GM12878 (cell line): ENCODE data around the gene ERVMER34-1. TPM values are rescaled to one million over a fixed set of nuclear protein-coding genes. Genes with fewer than 3 reads are reported as not detected.

Source experiments
- ATAC-seq: fragments of 200-7000 bp; cut with Tn5 transposase; 3 replicates; pipeline ENCODE4 v1.9.1; 2020; ENCODE audit warnings: mild to moderate bottlenecking, moderate library complexity
- BruUV-seq: library from RNA; stranded (reverse); fragments of 400-500 nt; replicated peaks from 2 replicates; lab custom pipeline; 2021; lab: Mats Ljungman, UMichigan
- CTCF ChIA-PET: fragments of 300-600 bp; sonication (Branson Sonifier 250); formaldehyde crosslinking; extraction: SDS; loops from one replicate; lab custom pipeline; 2021; ENCODE audit warnings: inconsistent platforms; lab: Yijun Ruan, JAX
- POLR2A ChIA-PET: fragments of 350-600 bp; formaldehyde crosslinking; extraction: SDS; loops from one replicate; lab custom pipeline; 2021; ENCODE audit warnings: inconsistent platforms; lab: Charles Lee
- RAD21 ChIA-PET: fragments of 300-600 bp; sonication (Branson Sonifier 250); formaldehyde crosslinking; loops from one replicate; lab custom pipeline; 2023; ENCODE audit warnings: antibody characterized with exemption; ENCODE audit not compliant: unreplicated experiment; lab: Charles Lee
- SMC1A ChIA-PET: fragments of 300-600 bp; sonication (Branson Sonifier 250); formaldehyde crosslinking; loops from one replicate; lab custom pipeline; 2023; ENCODE audit not compliant: unreplicated experiment, uncharacterized antibody; lab: Charles Lee
- DNase-seq: peaks from one replicate; pipeline ENCODE4 v3.0.0-alpha.2; 2011; ENCODE audit warnings: low read depth, low spot score
- FAIRE-seq: peaks from 3 replicates; lab custom pipeline; 2011; peaks lifted over from hg19 to GRCh38; lab: Jason Lieb, UNC
- H2AFZ ChIP-seq: 2 replicates; pipeline ENCODE4 v1.6.0; 2011; ENCODE audit warnings: low read depth, low read length, control low read depth; ENCODE audit not compliant: control insufficient read depth
- H3K27ac ChIP-seq: 2 replicates; pipeline ENCODE4 v1.5.1; 2011; ENCODE audit warnings: control low read depth; ENCODE audit not compliant: control insufficient read depth, insufficient read depth
- H3K27me3 ChIP-seq, 2 experiments: replicated peaks in 1 of 2; 2 replicates each; pipeline versions ENCODE4 v1.6.0 to v1.6.1; 2011; ENCODE audit warnings: low read length in 1 of 2; ENCODE audit not compliant: control insufficient read depth in 2 of 2, insufficient read depth in 2 of 2
- H3K36me3 ChIP-seq, 2 experiments: 2 replicates each; pipeline ENCODE4 v1.5.1; 2011; ENCODE audit warnings: low read length in 1 of 2; ENCODE audit not compliant: control insufficient read depth in 2 of 2, insufficient read depth in 2 of 2
- H3K4me1 ChIP-seq: 2 replicates; pipeline ENCODE4 v1.6.1; 2011; ENCODE audit warnings: mild to moderate bottlenecking, low read length, moderate library complexity, mixed read lengths; ENCODE audit not compliant: control insufficient read depth, insufficient read depth
- H3K4me2 ChIP-seq: 2 replicates; pipeline ENCODE4 v1.6.0; 2011; ENCODE audit warnings: control low read depth; ENCODE audit not compliant: control insufficient read depth, insufficient read depth
- H3K4me3 ChIP-seq: fragments of 200-600 bp; sonication (generic); 2 replicates; pipeline ENCODE4 v1.5.1; 2016
- H3K79me2 ChIP-seq: 2 replicates; pipeline ENCODE4 v1.6.0; 2011; ENCODE audit warnings: low read length; ENCODE audit not compliant: control insufficient read depth, insufficient read depth
- H3K9ac ChIP-seq: 2 replicates; pipeline ENCODE4 v1.8.0; 2011; ENCODE audit warnings: low read length, control low read depth, mixed read lengths; ENCODE audit not compliant: control insufficient read depth, insufficient read depth
- H3K9me3 ChIP-seq: replicated peaks from 3 replicates; pipeline ENCODE4 v1.5.1; 2011; ENCODE audit warnings: mild to moderate bottlenecking, low read length; ENCODE audit not compliant: control insufficient read depth, insufficient read depth
- H4K20me1 ChIP-seq: 2 replicates; pipeline ENCODE4 v1.6.0; 2011; ENCODE audit not compliant: control insufficient read depth, insufficient read depth
- ETV6 ChIP-seq, 2 experiments: fragments of 450-650 bp in 1 of 2; IDR thresholded peaks in 1 of 2; conservative IDR thresholded peaks in 1 of 2; 2 replicates each; pipeline ENCODE4 v1.6.1; 2014; ENCODE audit warnings: antibody characterized with exemption in 1 of 2, borderline replicate concordance in 1 of 2, low read depth in 1 of 2, mild to moderate bottlenecking in 1 of 2, moderate library complexity in 1 of 2
- KAT2A ChIP-seq: conservative IDR thresholded peaks from 2 replicates; pipeline ENCODE4 v1.6.1; 2011; ENCODE audit warnings: low read depth, low read length; ENCODE audit not compliant: control insufficient read depth
- NFYB ChIP-seq: IDR thresholded peaks from 2 replicates; pipeline ENCODE4 v1.6.1; 2011; ENCODE audit warnings: low read depth, mild to moderate bottlenecking, low read length, improper control_type of control experiment, moderate library complexity; ENCODE audit not compliant: insufficient read depth
- RAD21 ChIP-seq: IDR thresholded peaks from 2 replicates; pipeline ENCODE4 v1.6.1; 2011; ENCODE audit warnings: mild to moderate bottlenecking, low read depth, low read length, moderate library complexity; ENCODE audit not compliant: insufficient read depth
- SMC3 ChIP-seq: IDR thresholded peaks from 2 replicates; pipeline ENCODE4 v1.6.1; 2011; ENCODE audit warnings: low read length, improper control_type of control experiment, borderline replicate concordance
- TARDBP ChIP-seq: IDR thresholded peaks from 2 replicates; pipeline ENCODE4 v1.6.1; 2016; ENCODE audit warnings: borderline replicate concordance
- ZNF207 ChIP-seq: fragments of 450-650 bp; IDR thresholded peaks from 2 replicates; pipeline ENCODE4 v1.6.1; 2014; ENCODE audit warnings: antibody characterized with exemption, mild to moderate bottlenecking, borderline replicate concordance
- WGBS: methylation state at CpG from one replicate; pipeline ENCODE4 v1.1.6; 2016; ENCODE audit warnings: low lambda C conversion rate; ENCODE audit not compliant: insufficient replicate concordance, insufficient coverage; ENCODE audit errors: missing lambda C conversion rate; 5-methylcytosine and 5-hydroxymethylcytosine counted together
- in situ Hi-C: fragments of 300-500 bp; cut with MboI; formaldehyde crosslinking; loops from 9 replicates; pipeline ENCODE4 v1.14.3; 2018; ENCODE audit warnings: mixed read lengths
- intact Hi-C: fragments of 100-400 bp; cut with micrococcal nuclease; formaldehyde crosslinking; loops from one replicate; pipeline ENCODE4 v1.14.2; 2022; ENCODE audit not compliant: unreplicated experiment
- polyA plus RNA-seq, 11 experiments: library from polyadenylated mRNA; depleted of rRNA in 4 of 11; unstranded in 6 of 11; stranded (reverse) in 5 of 11; fragments of >200 nt; fragmentation: Nextera tagmentation in 4 of 11; fragmentation: Illumina TruSeq in 1 of 11; extraction: Ambion mirVana in 4 of 11; extraction: Trizol in 1 of 11; gene quantifications; 1 replicate in 1 of 11; 2 replicates in 10 of 11; pipeline versions ENCODE4 v1.2.1 to v1.2.3, GENCODE V29; 2011 to 2016; ENCODE audit warnings: inconsistent platforms in 2 of 11, missing spikeins in 2 of 11, low read depth in 1 of 11
- total RNA-seq, 4 experiments: library from RNA; depleted of rRNA in 3 of 4; stranded (reverse); fragments of >200 nt in 3 of 4; fragmentation: Illumina TruSeq in 1 of 4; extraction: Trizol in 1 of 4; gene quantifications; 2 replicates each; pipeline versions ENCODE4 v1.2.1 to v1.2.3, GENCODE V29; 2013 to 2021
- TF ChIP-seq, protein P1 (sequence below): fragments of 450-650 bp; IDR thresholded peaks from 2 replicates; pipeline ENCODE4 v1.6.1; 2018; ENCODE audit warnings: borderline replicate concordance, mild to moderate bottlenecking; ENCODE audit not compliant: partially characterized antibody

The ERVMER34-1 gene
- total and polyA plus RNA-seq, 10 of the 15 experiments (the other 5 are each of a cell fraction or from before 2014, with no cell fraction given), result not detected

DNA sequence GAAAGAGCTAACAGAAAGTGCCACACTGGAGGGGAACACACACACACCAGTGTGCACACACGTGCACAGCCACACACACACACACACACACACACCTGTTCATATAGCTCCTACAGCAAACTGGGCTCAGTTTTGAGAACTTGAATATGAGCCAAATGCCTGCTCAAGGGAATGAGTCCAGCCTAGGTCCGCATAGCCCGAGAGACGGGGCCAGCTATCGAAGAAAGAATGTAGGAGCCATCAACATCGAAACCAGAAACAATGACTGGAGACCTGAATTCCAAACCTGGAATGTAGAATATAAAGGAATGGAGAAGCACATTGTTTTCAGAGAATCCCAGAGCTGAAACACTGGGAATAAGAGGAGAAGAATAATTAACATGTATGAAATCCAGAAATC is 37.6 kb upstream of the ERVMER34-1 start (continued):
- no peak for TF ChIP-seq KAT2A

DNA sequence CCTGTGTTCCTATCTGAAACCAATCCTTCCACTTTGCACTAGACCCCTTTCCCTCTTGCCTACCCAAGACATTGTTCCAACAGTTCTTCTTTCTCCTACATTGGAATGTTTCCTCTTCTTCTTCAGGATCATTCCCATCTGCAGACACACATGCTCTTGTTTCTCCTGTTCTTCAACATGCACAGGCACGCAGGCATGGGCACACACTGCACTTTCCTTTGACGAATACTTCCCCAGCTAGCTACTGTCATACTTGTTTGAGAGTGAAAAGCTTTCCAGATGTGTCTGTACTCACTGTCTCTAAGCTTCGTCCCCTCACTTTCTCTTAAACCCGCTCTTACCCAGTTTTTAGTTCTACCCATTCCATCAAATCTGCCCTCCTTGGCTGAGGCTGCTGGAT is 31.8 kb upstream of the ERVMER34-1 start:
- RAD21 ChIA-PET, result no interaction called here
- CTCF ChIA-PET, result no interaction called here
- SMC1A ChIA-PET, result no interaction called here
- Histone ChIP-seq H3K9ac (no peak overlapping the region), H3K4me2 (no peak overlapping the region), H3K79me2 (no peaks in the 10 kb centered on the region), H2AFZ (no peak overlapping the region), H3K4me1 (no peaks in the 10 kb centered on the region), H4K20me1 (no peaks in the 10 kb centered on the region), H3K27ac (no peak overlapping the region), H3K9me3 (no peaks in the 10 kb centered on the region; the same call in 2 of the 3 replicates), H3K36me3 (no peaks in the 10 kb centered on the region), H3K4me3 (no peak overlapping the region), H3K27me3 (no peaks in the 10 kb centered on the region)
- POLR2A ChIA-PET, result no interaction called here
- FAIRE-seq (no peak), DNase-seq (no peak), ATAC-seq (no peak)
- BruUV-seq, result no TSS peak
- TF ChIP-seq SMC3 (no peak), NFYB (no peak), ZNF207 (no peak), ETV6 (conservative IDR thresholded peaks at IDR 0.05 in 1 of 2, IDR thresholded peaks at IDR 0.05 in 1 of 2; ENCODE audit: borderline replicate concordance in 1 of 2, low read depth in 1 of 2) (no peak), TARDBP (no peak), RAD21 (no peak)
- TF ChIP-seq, protein P1, sequence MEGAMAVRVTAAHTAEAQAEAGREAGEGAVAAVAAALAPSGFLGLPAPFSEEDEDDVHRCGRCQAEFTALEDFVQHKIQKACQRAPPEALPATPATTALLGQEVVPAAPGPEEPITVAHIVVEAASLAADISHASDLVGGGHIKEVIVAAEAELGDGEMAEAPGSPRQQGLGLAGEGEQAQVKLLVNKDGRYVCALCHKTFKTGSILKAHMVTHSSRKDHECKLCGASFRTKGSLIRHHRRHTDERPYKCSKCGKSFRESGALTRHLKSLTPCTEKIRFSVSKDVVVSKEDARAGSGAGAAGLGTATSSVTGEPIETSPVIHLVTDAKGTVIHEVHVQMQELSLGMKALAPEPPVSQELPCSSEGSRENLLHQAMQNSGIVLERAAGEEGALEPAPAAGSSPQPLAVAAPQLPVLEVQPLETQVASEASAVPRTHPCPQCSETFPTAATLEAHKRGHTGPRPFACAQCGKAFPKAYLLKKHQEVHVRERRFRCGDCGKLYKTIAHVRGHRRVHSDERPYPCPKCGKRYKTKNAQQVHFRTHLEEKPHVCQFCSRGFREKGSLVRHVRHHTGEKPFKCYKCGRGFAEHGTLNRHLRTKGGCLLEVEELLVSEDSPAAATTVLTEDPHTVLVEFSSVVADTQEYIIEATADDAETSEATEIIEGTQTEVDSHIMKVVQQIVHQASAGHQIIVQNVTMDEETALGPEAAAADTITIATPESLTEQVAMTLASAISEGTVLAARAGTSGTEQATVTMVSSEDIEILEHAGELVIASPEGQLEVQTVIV, result no peak
- in situ Hi-C loops, result no loop called here
- intact Hi-C loops, result no loop called here
- 75% methylated on average over 4 of the region's 4 CpGs for WGBS
